ENCODE results near the gene ABAT.

The ABAT gene

GRCh38 chr16:8717892-8718415 lies 43.5 kb downstream of the ABAT start:
- FAIRE-seq, result no peak
- DNase-seq (ENCODE audit: low spot score), result no peak

GRCh38 chr16:8718851-8719680 lies 44.6 kb downstream of the ABAT start:
- no peak for DNase-seq (ENCODE audit: low spot score)

GRCh38 chr16:8720080-8720966 lies 45.9 kb downstream of the ABAT start:
- no peak for DNase-seq (ENCODE audit: low spot score)
- FAIRE-seq, result no peak

More at GRCh38 chr16:8718851-8719680, 44.6 kb downstream of the ABAT start:
- no peak for FAIRE-seq

- no peak for DNase-seq (ENCODE audit: low spot score)
- no peak for FAIRE-seq
Measured at GRCh38 chr16:8720967-8721308, 46.5 kb downstream of the ABAT start.

- DNase-seq (ENCODE audit: low spot score) (no peak), FAIRE-seq (no peak)
Measured at GRCh38 chr16:8721336-8722024, 47.1 kb downstream of the ABAT start.

GRCh38 chr16:8722025-8722348 lies 47.6 kb downstream of the ABAT start:
- DNase-seq (ENCODE audit: low spot score) (no peak), FAIRE-seq (no peak)

GRCh38 chr16:8725513-8726178 lies 51.2 kb downstream of the ABAT start:
- FAIRE-seq (no peak), DNase-seq (ENCODE audit: low spot score) (no peak)

- DNase-seq (ENCODE audit: low spot score), result no peak
- no peak for FAIRE-seq
Measured at GRCh38 chr16:8727131-8727806, 52.9 kb downstream of the ABAT start.

- DNase-seq (ENCODE audit: low spot score), result no peak
- FAIRE-seq, result no peak
Measured at GRCh38 chr16:8727857-8728618, 53.6 kb downstream of the ABAT start.

- FAIRE-seq (no peak), DNase-seq (ENCODE audit: low spot score) (no peak)
Measured at GRCh38 chr16:8729779-8730334, 55.4 kb downstream of the ABAT start.

GRCh38 chr16:8730335-8730915 lies 56.0 kb downstream of the ABAT start:
- FAIRE-seq (no peak), DNase-seq (ENCODE audit: low spot score) (no peak)

- no peak for FAIRE-seq
- no peak for DNase-seq (ENCODE audit: low spot score)
Measured at GRCh38 chr16:8733849-8734540, 59.6 kb downstream of the ABAT start.

GRCh38 chr16:8735574-8735973 lies 61.2 kb downstream of the ABAT start:
- FAIRE-seq, result no peak
- DNase-seq (ENCODE audit: low spot score), result no peak

GRCh38 chr16:8736123-8736668 lies 61.8 kb downstream of the ABAT start:
- DNase-seq (ENCODE audit: low spot score), result no peak
- FAIRE-seq, result no peak

GRCh38 chr16:8739151-8739550 lies 64.7 kb downstream of the ABAT start:
- no peak for FAIRE-seq
- no peak for DNase-seq (ENCODE audit: low spot score)

GRCh38 chr16:8739989-8740704 lies 65.7 kb downstream of the ABAT start:
- no peak for FAIRE-seq
- DNase-seq (ENCODE audit: low spot score), result no peak

GRCh38 chr16:8740775-8741355 lies 66.4 kb downstream of the ABAT start:
- FAIRE-seq (no peak), DNase-seq (ENCODE audit: low spot score) (no peak)

Data from RCC 7860 (cell line).